H4 (cell line): ENCODE measurements around the gene MOK. TPM values are rescaled to one million over a fixed set of nuclear protein-coding genes. Genes with fewer than 3 reads are reported as not detected.

Experiments
- DNase-seq: peaks from one replicate; pipeline ENCODE4 v3.0.0-alpha.2; 2015; ENCODE audit warnings: low spot score
- total RNA-seq: library from RNA; depleted of rRNA; stranded (reverse); fragments of >200 nt; shearing (Covaris generic); gene quantifications from 2 replicates; pipeline ENCODE4 v1.2.3, GENCODE V29; 2014; rRNA removed

The MOK gene
- total RNA-seq, 1 experiment from 2014 or later, result 2.0 TPM

DNA sequence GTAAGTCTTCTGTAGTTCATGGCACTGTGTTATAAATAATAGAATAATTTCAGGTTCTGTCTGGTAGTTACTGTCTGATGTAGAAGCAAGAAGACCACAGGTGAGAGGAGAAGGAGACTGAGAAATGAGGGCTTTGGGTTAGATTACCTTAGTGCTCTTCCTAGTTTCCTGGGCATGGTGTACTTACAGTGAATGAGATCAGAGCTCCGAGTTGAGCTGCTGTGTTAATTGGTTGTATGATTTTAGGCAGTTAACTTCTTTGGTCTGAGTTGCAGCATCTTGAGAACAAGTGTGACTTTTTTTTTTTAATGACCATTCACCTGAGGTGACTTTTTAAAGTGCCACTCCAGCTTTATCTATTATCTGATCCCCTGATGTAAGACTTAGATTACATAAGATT lies 123.8 kb downstream of the MOK start:
- no peak for DNase-seq

GRCh38 chr14:102180248-102180998 lies 124.5 kb downstream of the MOK start:
- no peak for DNase-seq

Other genes starting within 250 kb of the MOK start
- 518 and 574 TPM in 2 replicates for gene HSP90AA1, start 218.1 kb downstream of the MOK start, total RNA-seq
- 10.7 and 20.3 TPM in 2 replicates for gene WDR20, start 165.3 kb downstream of the MOK start, total RNA-seq
- 2.7 and 5.0 TPM in 2 replicates for gene ZNF839, start 14.6 kb upstream of the MOK start, total RNA-seq
- 24.4 and 51.8 TPM in 2 replicates for gene CINP, start 57.7 kb upstream of the MOK start, total RNA-seq
- gene TECPR2, start 57.8 kb upstream of the MOK start, total RNA-seq, result 3.0 and 3.6 TPM in 2 replicates
- gene ANKRD9, start 204.6 kb upstream of the MOK start, total RNA-seq, result 4.4 and 8.7 TPM in 2 replicates